Measurements from ENCODE around the gene ADAMTS16. TPM values are rescaled to one million over a fixed set of nuclear protein-coding genes. Genes with fewer than 3 reads are reported as not detected.

Gene ADAMTS16
- total and polyA plus RNA-seq, 12 donors: 0.01 to 0.47 (median 0.12) TPM; not detected in 6

- TF ChIP-seq CTCF (IDR thresholded peaks at IDR 0.05): no peak
- H3K27ac ChIP-seq: no peak overlapping the region
- no peaks in the 10 kb centered on the region for H3K27me3 ChIP-seq
- intact Hi-C loops (cut with DNase I): no loop called here
- WGBS, 2 donors: 84 to 86% methylated on average over 8 of the region's 8 CpGs
- no peaks in the 10 kb centered on the region for H3K36me3 ChIP-seq
- no peak for DNase-seq
- no peak for ATAC-seq
- no peaks in the 10 kb centered on the region for H3K4me1 ChIP-seq
- no peak overlapping the region for H3K4me3 ChIP-seq
- no peaks in the 10 kb centered on the region for H3K9me3 ChIP-seq
Measured at GRCh38 chr5:5327126-5327525, 187.0 kb downstream of the ADAMTS16 start.

- H3K4me1 ChIP-seq: peaks cover 0 to 4% (median 0%) of the 10 kb centered on the region in 9 donors
- ATAC-seq (peak in 1 of 8 donors; percentile 24), DNase-seq (no peak)
- H3K9me3 ChIP-seq: no peaks in the 10 kb centered on the region
- no peak for TF ChIP-seq CTCF (IDR thresholded peaks at IDR 0.05)
- no peak overlapping the region for H3K27ac ChIP-seq
- intact Hi-C loops (cut with DNase I): no loop called here
- no peaks in the 10 kb centered on the region for H3K27me3 ChIP-seq
- no peaks in the 10 kb centered on the region for H3K36me3 ChIP-seq
- 72 to 74% methylated on average over 4 of the region's 4 CpGs for WGBS, 2 donors
- H3K4me3 ChIP-seq: no peak overlapping the region
Measured at GRCh38 chr5:5330728-5331452, 190.8 kb downstream of the ADAMTS16 start.

GRCh38 chr5:5331848-5332247 is 191.7 kb downstream of the ADAMTS16 start:
- no peak for TF ChIP-seq CTCF (IDR thresholded peaks at IDR 0.05)
- H3K36me3 ChIP-seq: no peaks in the 10 kb centered on the region
- ATAC-seq: no peak
- whole genome bisulfite sequencing, 2 donors: 85 to 91% methylated on average over 6 of the region's 6 CpGs
- no peak overlapping the region for H3K27ac ChIP-seq
- no peaks in the 10 kb centered on the region for H3K9me3 ChIP-seq
- peaks cover 0 to 6% (median 0%) of the 10 kb centered on the region in 9 donors for H3K4me1 ChIP-seq
- no peak for DNase-seq
- intact Hi-C loops (cut with DNase I): no loop called here
- H3K27me3 ChIP-seq: no peaks in the 10 kb centered on the region
- no peak overlapping the region for H3K4me3 ChIP-seq

- ATAC-seq (no peak), DNase-seq (no peak)
- no peak for TF ChIP-seq CTCF (IDR thresholded peaks at IDR 0.05)
- Histone ChIP-seq H3K27ac (no peak overlapping the region), H3K36me3 (no peaks in the 10 kb centered on the region), H3K9me3 (no peaks in the 10 kb centered on the region), H3K27me3 (no peaks in the 10 kb centered on the region), H3K4me1 (peaks cover 0 to 6% (median 0%) of the 10 kb centered on the region in 9 donors), H3K4me3 (no peak overlapping the region)
- intact Hi-C loops (cut with DNase I): no loop called here
- 76 to 83% methylated on average over 4 of the region's 4 CpGs for WGBS, 2 donors
Measured at GRCh38 chr5:5332287-5332686, 192.2 kb downstream of the ADAMTS16 start.
